ENCODE measurements around the gene RNASE4. TPM values are rescaled to one million over a fixed set of nuclear protein-coding genes. Genes with fewer than 3 reads are reported as not detected.

RNASE4 gene
- polyA plus RNA-seq, 1 donor (not counting 4 experiments of a cell fraction or from before 2014, with no cell fraction given): 5.5 TPM

GRCh38 chr14:20698018-20698329 lies 13.6 kb downstream of the RNASE4 start:
- Histone ChIP-seq H3K79me2 (ENCODE audit: control insufficient read depth, insufficient read depth, low read length) (no peaks in the 10 kb centered on the region), H3K4me1 (ENCODE audit: control insufficient read depth, extremely low read depth, insufficient read depth, low read length) (no peaks in the 10 kb centered on the region), H3K4me3 (ENCODE audit: control insufficient read depth in 2 of 3, extremely low read depth in 1 of 3, insufficient read depth in 2 of 3, low read depth in 1 of 3, low read length in 3 of 3) (no peak overlapping the region), H3K27ac (ENCODE audit: control insufficient read depth, insufficient read depth, low read length) (no peak overlapping the region), H3K9me1 (ENCODE audit: control insufficient read depth, extremely low read depth, insufficient read depth, low read length) (no peaks in the 10 kb centered on the region), H3K27me3 (ENCODE audit: control insufficient read depth, extremely low read depth, insufficient read depth, low read length) (no peaks in the 10 kb centered on the region), H4K20me1 (ENCODE audit: control insufficient read depth, extremely low read depth, insufficient read depth, low read length) (no peaks in the 10 kb centered on the region), H3K36me3 (ENCODE audit: control insufficient read depth in 2 of 2, extremely low read depth in 1 of 2, insufficient read depth in 2 of 2, low read length in 2 of 2) (no peaks in the 10 kb centered on the region), H3K9ac (ENCODE audit: control insufficient read depth, extremely low read depth, insufficient read depth, low read length) (no peak overlapping the region), H3K9me3 (ENCODE audit: control insufficient read depth, low read depth, low read length) (no peaks in the 10 kb centered on the region), H3K4me2 (ENCODE audit: control insufficient read depth, extremely low read depth, insufficient read depth, low read depth, low read length) (no peak overlapping the region), H2AFZ (ENCODE audit: control insufficient read depth, low read length) (no peak overlapping the region)
- dilution Hi-C loops (cut with MboI; ENCODE audit: extremely low pct_ligation_motif_present, low sequenced_read_pairs): no loop called here
- FAIRE-seq (no peak), DNase-seq (ENCODE audit: low read depth, low spot score) (no peak)
- no peak for TF ChIP-seq EZH2 (IDR thresholded peaks at IDR 0.05; ENCODE audit: low read length)
- no peak for TF ChIP-seq CTCF (optimal IDR thresholded peaks at IDR 0.05 in 1 of 3, IDR thresholded peaks at IDR 0.05 in 1 of 3, conservative IDR thresholded peaks at IDR 0.05 in 1 of 3; ENCODE audit: extremely low read depth in 1 of 3, insufficient read depth in 2 of 3, low read length in 3 of 3)

GRCh38 chr14:20698934-20699333 lies 14.6 kb downstream of the RNASE4 start:
- Histone ChIP-seq H3K9me3 (ENCODE audit: control insufficient read depth, low read depth, low read length) (no peaks in the 10 kb centered on the region), H3K4me1 (ENCODE audit: control insufficient read depth, extremely low read depth, insufficient read depth, low read length) (no peaks in the 10 kb centered on the region), H3K27me3 (ENCODE audit: control insufficient read depth, extremely low read depth, insufficient read depth, low read length) (no peaks in the 10 kb centered on the region), H3K36me3 (ENCODE audit: control insufficient read depth in 2 of 2, extremely low read depth in 1 of 2, insufficient read depth in 2 of 2, low read length in 2 of 2) (no peaks in the 10 kb centered on the region), H2AFZ (ENCODE audit: control insufficient read depth, low read length) (no peak overlapping the region), H3K4me2 (ENCODE audit: control insufficient read depth, extremely low read depth, insufficient read depth, low read depth, low read length) (no peak overlapping the region), H3K79me2 (ENCODE audit: control insufficient read depth, insufficient read depth, low read length) (no peaks in the 10 kb centered on the region), H3K9me1 (ENCODE audit: control insufficient read depth, extremely low read depth, insufficient read depth, low read length) (no peaks in the 10 kb centered on the region), H4K20me1 (ENCODE audit: control insufficient read depth, extremely low read depth, insufficient read depth, low read length) (no peaks in the 10 kb centered on the region), H3K4me3 (ENCODE audit: control insufficient read depth in 2 of 3, extremely low read depth in 1 of 3, insufficient read depth in 2 of 3, low read depth in 1 of 3, low read length in 3 of 3) (no peak overlapping the region), H3K9ac (ENCODE audit: control insufficient read depth, extremely low read depth, insufficient read depth, low read length) (no peak overlapping the region), H3K27ac (ENCODE audit: control insufficient read depth, insufficient read depth, low read length) (no peak overlapping the region)
- dilution Hi-C loops (cut with MboI; ENCODE audit: extremely low pct_ligation_motif_present, low sequenced_read_pairs): no loop called here
- TF ChIP-seq EZH2 (IDR thresholded peaks at IDR 0.05; ENCODE audit: low read length) (no peak), CTCF (optimal IDR thresholded peaks at IDR 0.05 in 1 of 3, IDR thresholded peaks at IDR 0.05 in 1 of 3, conservative IDR thresholded peaks at IDR 0.05 in 1 of 3; ENCODE audit: extremely low read depth in 1 of 3, insufficient read depth in 2 of 3, low read length in 3 of 3) (no peak)
- DNase-seq (ENCODE audit: low read depth, low spot score) (no peak), FAIRE-seq (no peak)
